Motor neuron (in vitro differentiated cells): ENCODE data around the gene ZMIZ2. TPM values are rescaled to one million over a fixed set of nuclear protein-coding genes. Genes with fewer than 3 reads are reported as not detected.
"Not testable (repeated sequence)": the region's sequence is repeated elsewhere in the genome, so short reads cannot be mapped to it uniquely, and the experiment has no call there.

Experiments used
- ATAC-seq, 8 experiments: fragments of 200-7000 bp; cut with Tn5 transposase; replicated peaks in 6 of 8; 2 replicates each; pipeline ENCODE4 v1.8.0; 2021; ENCODE audit warnings: mild to moderate bottlenecking in 8 of 8, moderate library complexity in 8 of 8
- H3K27ac ChIP-seq, 2 donors: fragments of 250-450 bp; sonication (Bioruptor Pico); 2 replicates each; pipeline ENCODE4 v1.9.0; 2021; ENCODE audit warnings: antibody characterized with exemption in 2 of 2, mild to moderate bottlenecking in 2 of 2, moderate library complexity in 1 of 2
- H3K4me1 ChIP-seq, 2 donors: fragments of 250-450 bp; sonication (Bioruptor Pico); replicated peaks in 1 of 2; 2 replicates each; pipeline ENCODE4 v1.6.1; 2021; ENCODE audit warnings: antibody characterized with exemption in 2 of 2, mild to moderate bottlenecking in 2 of 2, moderate library complexity in 1 of 2
- H3K4me3 ChIP-seq, 5 donors: fragments of 250-450 bp; sonication (Bioruptor Pico); 2 replicates each; pipeline ENCODE4 v1.9.0; 2021; ENCODE audit warnings: antibody characterized with exemption in 5 of 5, mild to moderate bottlenecking in 5 of 5, moderate library complexity in 4 of 5
- WGBS, 10 experiments: fragments of 450-650 bp; shearing (Covaris generic); methylation state at CpG; one replicate each; pipeline ENCODE4 v1.0.0; 2022; 5-methylcytosine and 5-hydroxymethylcytosine counted together
- in situ Hi-C, 9 experiments: fragments of 400-800 bp; cut with MboI; loops; one replicate each; pipeline ENCODE4 v1.15.0; 2021; ENCODE audit warnings: low sequenced_read_pairs in 9 of 9, low pct_unique_long_range_greater_than_20kb in 2 of 9; ENCODE audit not compliant: unreplicated experiment in 9 of 9
- total RNA-seq, 8 experiments: library from RNA; unstranded; fragments of 300-600 nt; gene quantifications; 2 replicates each; pipeline versions ENCODE4 v1.2.3 to v1.2.4, GENCODE V29; 2022

Gene ZMIZ2
- 10 to 100 TPM; 11.6 to 69.4 (median 22.0) TPM for total RNA-seq

DNA sequence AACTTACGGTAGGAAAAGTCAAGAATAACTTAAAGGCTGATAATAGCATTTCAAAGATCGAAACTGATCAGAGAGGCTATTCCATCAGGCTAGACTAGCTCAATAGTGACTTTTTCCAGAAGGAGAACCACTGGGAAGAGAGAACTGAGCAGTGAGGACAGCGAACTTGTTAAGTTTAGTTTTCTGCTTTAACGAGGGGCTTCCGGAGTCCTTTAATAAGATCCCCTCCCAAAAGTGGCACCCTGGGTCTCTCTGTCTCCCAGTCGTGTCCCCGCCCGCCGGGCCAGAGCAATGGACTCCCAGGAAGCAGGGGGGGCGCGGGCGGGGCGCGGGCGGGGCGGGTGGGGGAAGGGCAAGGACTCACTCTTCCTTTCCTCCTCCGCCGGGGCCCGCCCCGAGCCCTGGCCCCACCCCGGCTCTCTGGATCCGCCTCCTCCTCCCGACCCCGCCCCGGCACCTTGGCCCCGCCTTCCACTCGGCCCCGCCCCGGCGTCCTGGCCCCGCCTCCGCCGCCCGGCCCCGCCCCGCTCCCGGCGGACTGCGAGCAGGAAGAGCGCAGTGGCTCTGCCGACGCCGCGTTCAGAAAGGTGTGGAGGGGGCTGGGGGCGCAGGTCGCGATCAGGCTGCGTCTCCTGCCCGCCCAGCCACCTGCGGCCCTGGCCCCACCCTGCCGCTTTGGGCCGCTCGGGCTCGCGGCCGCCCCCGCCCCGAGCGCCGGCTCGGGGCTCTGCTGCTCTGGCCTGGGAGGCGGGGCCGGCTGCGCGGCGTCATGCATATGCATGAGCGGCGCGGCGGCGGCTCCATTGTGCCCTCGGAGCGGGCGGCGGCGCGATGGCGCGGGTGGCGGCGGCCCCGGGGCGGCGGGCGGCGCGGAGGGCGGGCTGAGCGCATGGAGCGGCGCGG is at the start of gene ZMIZ2:
ZMIZ2 (plus strand) TSS at position 803 of the 903 bp plus-strand sequence. CDS start 7,403 bp downstream, outside the sequence.
- Histone ChIP-seq H3K27ac (peak within 1 kb of the TSS; percentile 82 to 86), H3K4me3 (peak within 1 kb of the TSS; percentile 51 to 95 (median 81)), H3K4me1 (peaks cover 16 to 21% of the 10 kb centered on the region in 2 donors)
- ATAC-seq = peak; percentile 87 to 96 (median 92)
- WGBS, 10 experiments = 0 to 57% (median 11%) methylated on average over 1 to 7 of the region's 92 CpGs; no CpG with 5 or more reads in 2 of the 10 experiments
- in situ Hi-C loops = no loop called here

DNA sequence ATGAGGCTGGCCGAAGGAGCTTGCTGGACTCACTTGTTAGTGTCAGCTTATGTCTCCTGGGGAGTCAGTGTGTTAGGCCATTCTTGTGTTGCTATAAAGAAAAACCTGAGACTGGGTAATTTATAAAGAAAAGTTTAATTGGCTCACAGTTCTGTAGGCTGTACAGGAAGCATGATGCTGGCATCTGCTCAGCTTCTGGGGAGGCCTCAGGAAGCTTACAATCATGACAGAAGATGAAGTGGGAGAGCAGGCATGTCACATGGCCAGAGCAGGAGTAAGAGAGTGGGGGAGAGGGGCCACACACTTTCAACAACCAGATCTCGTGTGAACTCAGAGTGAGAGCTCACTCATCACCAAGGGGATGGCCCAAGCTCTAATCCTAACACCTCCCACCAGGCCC is 49.0 kb upstream of the ZMIZ2 start:
- in situ Hi-C loops, H3K27ac ChIP-seq, ATAC-seq, H3K4me1 ChIP-seq, H3K4me3 ChIP-seq: not testable (repeated sequence)
- WGBS, 10 experiments = 75 to 100% (median 100%) methylated on average over 1 to 2 of the region's 2 CpGs; no CpG with 5 or more reads in 3 of the 10 experiments

GRCh38 chr7:44700322-44700721 is 48.3 kb upstream of the ZMIZ2 start:
- Histone ChIP-seq H3K4me1 (no peaks in the 10 kb centered on the region), H3K27ac (no peak overlapping the region), H3K4me3 (no peak overlapping the region)
- in situ Hi-C loops = no loop called here
- ATAC-seq = no peak
- 77 to 100% (median 100%) methylated on average over 1 to 4 of the region's 8 CpGs; no CpG with 5 or more reads in 5 of the 10 experiments for WGBS, 10 experiments

- WGBS, 10 experiments = 87 to 100% (median 94%) methylated on average over 2 to 7 of the region's 10 CpGs; no CpG with 5 or more reads in 4 of the 10 experiments
- H3K4me3 ChIP-seq, H3K27ac ChIP-seq, ATAC-seq, in situ Hi-C loops, H3K4me1 ChIP-seq: not testable (repeated sequence)
Measured at GRCh38 chr7:44703391-44703790, 45.3 kb upstream of the ZMIZ2 start.

GRCh38 chr7:44703921-44704320 is 44.7 kb upstream of the ZMIZ2 start:
- no peak for ATAC-seq
- H3K4me1 ChIP-seq = no peaks in the 10 kb centered on the region
- H3K4me3 ChIP-seq = no peak overlapping the region
- in situ Hi-C loops = no loop called here
- WGBS, 10 experiments = 20 to 100% (median 95%) methylated on average over 1 of the region's 1 CpG; no CpG with 5 or more reads in 4 of the 10 experiments
- H3K27ac ChIP-seq = no peak overlapping the region

DNA sequence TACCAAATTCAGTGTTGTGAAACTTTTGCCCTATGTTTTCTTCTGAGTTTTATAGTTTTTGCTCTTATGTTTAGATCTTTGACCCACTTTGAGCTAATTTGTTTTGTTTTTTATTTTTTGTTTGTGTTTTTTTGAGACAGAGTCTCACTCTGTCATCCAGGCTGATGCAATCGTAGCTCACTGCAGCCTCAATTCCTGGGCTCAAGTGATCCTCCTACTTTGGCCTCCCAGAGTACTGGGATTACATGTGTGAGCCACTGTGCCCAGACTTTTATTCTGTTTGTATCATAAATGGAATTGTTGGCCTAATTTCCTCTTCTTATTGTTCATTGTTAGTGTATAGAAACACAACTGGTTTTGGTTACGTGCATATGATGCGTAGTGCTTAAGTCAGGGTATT is 43.2 kb upstream of the ZMIZ2 start:
- no peak for ATAC-seq
- no peaks in the 10 kb centered on the region for H3K4me1 ChIP-seq
- no peak overlapping the region for H3K27ac ChIP-seq
- WGBS, 10 experiments = 93 to 100% (median 100%) methylated on average over 1 to 3 of the region's 3 CpGs; no CpG with 5 or more reads in 1 of the 10 experiments
- no peak overlapping the region for H3K4me3 ChIP-seq
- in situ Hi-C loops = no loop called here

DNA sequence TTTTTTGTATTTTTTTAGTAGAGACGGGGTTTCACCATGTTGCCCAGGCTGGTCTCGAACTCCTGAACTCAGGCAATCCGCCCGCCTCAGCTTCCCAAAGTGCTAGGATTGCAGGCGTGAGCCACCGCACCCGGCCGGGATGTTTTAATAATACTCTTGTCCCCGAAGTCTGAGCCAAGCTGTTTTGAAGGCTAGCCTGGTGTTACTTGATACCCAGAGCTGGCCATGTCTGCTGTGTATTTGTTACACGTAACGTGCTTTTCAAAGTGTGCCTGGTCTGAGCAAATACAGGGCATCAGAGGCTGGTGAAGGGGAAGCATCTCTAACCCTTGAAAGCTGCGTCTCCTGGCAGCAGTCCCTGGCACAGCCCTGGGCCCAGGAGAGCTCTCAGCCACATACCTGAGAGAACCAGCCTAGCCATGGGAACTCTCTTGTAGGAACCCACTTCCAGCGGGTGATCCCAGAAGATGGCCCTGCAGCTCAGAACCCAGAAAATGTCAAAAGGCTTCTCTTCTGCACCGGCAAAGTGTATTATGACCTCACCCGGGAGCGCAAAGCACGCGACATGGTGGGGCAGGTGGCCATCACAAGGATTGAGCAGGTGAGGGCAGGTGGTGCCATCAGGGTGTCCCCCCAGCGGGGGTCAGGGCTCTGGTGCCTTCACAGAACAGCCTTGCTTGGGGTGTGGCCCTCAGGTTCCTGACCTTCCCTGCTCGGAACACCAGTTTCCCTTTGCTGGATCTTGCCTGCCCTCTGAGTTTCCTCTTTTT is 41.7 kb upstream of the ZMIZ2 start:
- in situ Hi-C loops = no loop called here
- H3K27ac ChIP-seq = no peak overlapping the region
- no peak overlapping the region for H3K4me3 ChIP-seq
- ATAC-seq = no peak
- WGBS, 10 experiments = 90 to 99% (median 93%) methylated on average over 7 to 12 of the region's 20 CpGs; no CpG with 5 or more reads in 3 of the 10 experiments
- H3K4me1 ChIP-seq = no peaks in the 10 kb centered on the region

DNA sequence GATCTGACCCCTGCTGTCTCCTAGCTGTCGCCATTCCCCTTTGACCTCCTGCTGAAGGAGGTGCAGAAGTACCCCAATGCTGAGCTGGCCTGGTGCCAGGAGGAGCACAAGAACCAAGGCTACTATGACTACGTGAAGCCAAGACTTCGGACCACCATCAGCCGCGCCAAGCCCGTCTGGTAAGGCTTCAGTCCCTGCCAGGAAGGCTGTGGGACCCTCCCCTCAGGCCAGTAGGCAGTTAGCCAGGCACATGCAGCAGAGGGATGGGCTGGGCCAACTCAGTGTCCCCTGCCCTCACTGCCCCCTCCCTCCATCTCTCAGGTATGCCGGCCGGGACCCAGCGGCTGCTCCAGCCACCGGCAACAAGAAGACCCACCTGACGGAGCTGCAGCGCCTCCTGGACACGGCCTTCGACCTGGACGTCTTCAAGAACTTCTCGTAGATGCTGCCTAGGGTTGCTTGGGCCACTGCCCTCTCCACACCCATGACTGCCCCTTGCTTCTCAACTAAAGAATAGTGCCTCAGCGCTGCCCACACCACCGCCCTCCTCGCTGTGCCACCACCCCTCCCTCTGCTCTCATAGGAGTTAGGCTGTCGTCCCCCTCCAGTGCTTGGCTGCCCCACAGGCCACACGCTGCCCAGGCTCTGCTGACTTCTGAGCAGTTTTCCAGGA is 41.0 kb upstream of the ZMIZ2 start:
- WGBS, 10 experiments = 89 to 100% (median 100%) methylated on average over 1 to 5 of the region's 21 CpGs; no CpG with 5 or more reads in 3 of the 10 experiments
- no peaks in the 10 kb centered on the region for H3K4me1 ChIP-seq
- no peak overlapping the region for H3K4me3 ChIP-seq
- ATAC-seq = no peak
- in situ Hi-C loops = no loop called here
- H3K27ac ChIP-seq = no peak overlapping the region

- ATAC-seq = no peak
- Histone ChIP-seq H3K4me3 (no peak overlapping the region), H3K27ac (no peak overlapping the region), H3K4me1 (no peaks in the 10 kb centered on the region)
- 80 to 100% (median 88%) methylated on average over 1 to 8 of the region's 19 CpGs; no CpG with 5 or more reads in 4 of the 10 experiments for WGBS, 10 experiments
- in situ Hi-C loops = no loop called here
Measured at GRCh38 chr7:44709011-44709915, 39.4 kb upstream of the ZMIZ2 start.

- in situ Hi-C loops = no loop called here
- no peak for ATAC-seq
- no peak overlapping the region for H3K27ac ChIP-seq
- H3K4me3 ChIP-seq = no peak overlapping the region
- H3K4me1 ChIP-seq = no peaks in the 10 kb centered on the region
- WGBS, 10 experiments = 60 to 100% (median 88%) methylated on average over 1 to 9 of the region's 10 CpGs; no CpG with 5 or more reads in 2 of the 10 experiments
Measured at GRCh38 chr7:44709945-44710596, 38.6 kb upstream of the ZMIZ2 start.

DNA sequence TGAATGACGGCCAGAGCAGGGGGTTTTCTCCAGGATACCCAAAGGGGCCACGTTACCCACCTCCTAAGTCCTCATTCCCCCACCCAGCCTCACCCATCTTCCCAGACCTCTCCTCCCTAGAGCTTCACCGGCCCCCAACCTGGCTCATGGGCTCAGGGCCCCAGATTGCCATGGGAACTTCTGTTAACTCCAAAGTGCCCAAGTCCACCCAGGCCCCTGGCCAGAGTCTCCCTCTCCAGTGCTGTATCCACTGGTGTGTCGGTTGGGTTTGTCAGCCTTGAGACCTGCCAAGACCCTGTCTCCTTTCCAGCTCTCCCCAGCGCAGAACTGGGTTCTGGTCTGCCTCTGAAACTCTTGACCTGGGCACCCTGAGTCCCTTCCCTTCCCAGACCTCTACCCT is 37.1 kb upstream of the ZMIZ2 start:
- in situ Hi-C loops = no loop called here
- WGBS, 10 experiments = 40 to 100% (median 80%) methylated on average over 1 to 2 of the region's 5 CpGs; no CpG with 5 or more reads in 5 of the 10 experiments
- H3K4me3 ChIP-seq = no peak overlapping the region
- no peaks in the 10 kb centered on the region for H3K4me1 ChIP-seq
- ATAC-seq = no peak
- H3K27ac ChIP-seq = no peak overlapping the region
